HCT116 (cell line): ENCODE data around the gene TRPM8. TPM values are rescaled to one million over a fixed set of nuclear protein-coding genes. Genes with fewer than 3 reads are reported as not detected.

ENCODE experiments used
- ATAC-seq: fragments of 200-7000 bp; cut with Tn5 transposase; 2 replicates; pipeline ENCODE4 v1.9.1; 2020; ENCODE audit warnings: mild to moderate bottlenecking, moderate library complexity
- BruUV-seq: library from RNA; stranded (reverse); fragments of 400-500 nt; replicated peaks from 2 replicates; lab custom pipeline; 2021; lab: Mats Ljungman, UMichigan
- CTCF ChIA-PET: fragments of 300-600 bp; sonication (Branson Sonifier 250); formaldehyde crosslinking; loops from one replicate; lab custom pipeline; 2021; ENCODE audit warnings: antibody characterized with exemption; lab: Charles Lee
- POLR2A ChIA-PET: fragments of 300-600, 350-600 bp; sonication (Branson Sonifier 250); formaldehyde crosslinking; loops from one replicate; lab custom pipeline; 2021; ENCODE audit warnings: antibody characterized with exemption; lab: Charles Lee
- RAD21 ChIA-PET, 2 experiments: fragments of 300-600 bp; sonication (Branson Sonifier 250); formaldehyde crosslinking; loops; one replicate each; lab custom pipeline; 2023; ENCODE audit warnings: low total read pairs in 2 of 2; ENCODE audit not compliant: uncharacterized antibody in 2 of 2, unreplicated experiment in 2 of 2, low non-redundant PET in 1 of 2; lab: Charles Lee
- DNase-seq: peaks from one replicate; pipeline ENCODE4 v3.0.0-alpha.2; 2010; ENCODE audit warnings: low read depth, low spot score
- H2AFZ ChIP-seq: fragments of 200-600 bp; shearing (Covaris generic), sonication (generic); 2 replicates; pipeline ENCODE4 v1.6.1; 2017; ENCODE audit warnings: low read depth, mixed run types, mixed read lengths, antibody characterized with exemption, low read length; ENCODE audit not compliant: poor library complexity, severe bottlenecking
- H3K27ac ChIP-seq: 2 replicates; pipeline ENCODE4 v1.5.1; 2012; ENCODE audit warnings: low read depth, low read length
- H3K27me3 ChIP-seq: fragments of 200-600 bp; sonication (generic); 2 replicates; pipeline ENCODE4 v1.6.1; 2016; ENCODE audit warnings: mixed run types, low read length, mixed read lengths; ENCODE audit not compliant: insufficient read depth
- H3K36me3 ChIP-seq, 2 experiments: fragments of 200-500 bp in 1 of 2; fragments of 200-600 bp in 1 of 2; sonication (Bioruptor generic) in 1 of 2; sonication (generic) in 1 of 2; 2 replicates each; pipeline versions ENCODE4 v1.5.1 to v1.6.1; 2014 to 2016; ENCODE audit warnings: low read length in 2 of 2, inconsistent platforms in 1 of 2, mixed read lengths in 1 of 2, mixed run types in 1 of 2; ENCODE audit not compliant: insufficient read depth in 2 of 2, control insufficient read depth in 1 of 2
- H3K4me1 ChIP-seq, 2 experiments: fragments of 200-600 bp in 1 of 2; sonication (generic) in 1 of 2; 2 replicates each; pipeline versions ENCODE4 v1.5.1 to v1.6.1; 2012 to 2017; ENCODE audit warnings: low read length in 2 of 2, inconsistent platforms in 1 of 2, mild to moderate bottlenecking in 1 of 2, mixed read lengths in 1 of 2, mixed run types in 1 of 2, moderate library complexity in 1 of 2; ENCODE audit not compliant: insufficient read depth in 2 of 2, control insufficient read depth in 1 of 2
- H3K4me2 ChIP-seq: fragments of 200-600 bp; sonication (generic); 2 replicates; pipeline ENCODE4 v1.6.1; 2017; ENCODE audit warnings: mixed run types, low read length, mixed read lengths
- H3K4me3 ChIP-seq, 2 experiments: fragments of 200-600 bp in 1 of 2; sonication (generic) in 1 of 2; replicated peaks in 1 of 2; 2 replicates each; pipeline ENCODE4 v1.5.1; 2011 to 2016; ENCODE audit warnings: low read length in 2 of 2, control low read depth in 1 of 2, low read depth in 1 of 2, mild to moderate bottlenecking in 1 of 2, mixed read lengths in 1 of 2, mixed run types in 1 of 2
- H3K79me2 ChIP-seq: fragments of 200-600 bp; sonication (generic); 2 replicates; pipeline ENCODE4 v1.6.1; 2017; ENCODE audit warnings: mild to moderate bottlenecking, mixed run types, low read length, moderate library complexity, mixed read lengths; ENCODE audit not compliant: insufficient read depth
- H3K9ac ChIP-seq: fragments of 200-600 bp; sonication (generic); 2 replicates; pipeline ENCODE4 v1.6.1; 2016; ENCODE audit warnings: low read length, mixed read lengths
- H3K9me2 ChIP-seq: fragments of 200-600 bp; sonication (generic), shearing (Covaris generic); 2 replicates; pipeline ENCODE4 v1.6.1; 2017; ENCODE audit warnings: mixed run types, mild to moderate bottlenecking, moderate library complexity; ENCODE audit not compliant: insufficient read depth
- H3K9me3 ChIP-seq, 2 experiments: fragments of 200-500 bp in 1 of 2; fragments of 200-600 bp in 1 of 2; sonication (Bioruptor generic) in 1 of 2; sonication (generic) in 1 of 2; 2 replicates each; pipeline ENCODE4 v1.6.1; 2014 to 2017; ENCODE audit warnings: low read length in 2 of 2, mixed read lengths in 2 of 2, inconsistent platforms in 1 of 2, low read depth in 1 of 2, mild to moderate bottlenecking in 1 of 2, mixed run types in 1 of 2, moderate library complexity in 1 of 2; ENCODE audit not compliant: control insufficient read depth in 1 of 2, insufficient read depth in 1 of 2
- H4K20me1 ChIP-seq: fragments of 200-600 bp; sonication (generic), shearing (Covaris generic); 2 replicates; pipeline ENCODE4 v1.6.1; 2017; ENCODE audit warnings: mixed run types, mild to moderate bottlenecking, moderate library complexity; ENCODE audit not compliant: insufficient read depth
- CEBPB ChIP-seq: IDR thresholded peaks from 2 replicates; pipeline ENCODE4 v1.6.1; 2012; ENCODE audit warnings: low read depth
- EGR1 ChIP-seq: IDR thresholded peaks from 2 replicates; pipeline ENCODE4 v1.6.1; 2012; ENCODE audit warnings: low read depth
- SP1 ChIP-seq: IDR thresholded peaks from 2 replicates; pipeline ENCODE4 v1.6.1; 2012; ENCODE audit warnings: low read depth
- TCF7L2 ChIP-seq: IDR thresholded peaks from 2 replicates; pipeline ENCODE4 v1.7.0; 2011; ENCODE audit warnings: borderline replicate concordance, inconsistent platforms; ENCODE audit not compliant: insufficient read depth, insufficient read length; ENCODE audit errors: extremely low read depth
- ZFX ChIP-seq: fragments of 450-650 bp; IDR thresholded peaks from 2 replicates; pipeline ENCODE4 v1.6.1; 2017
- intact Hi-C: fragments of 100-400 bp; cut with micrococcal nuclease; formaldehyde crosslinking; loops from 2 replicates; pipeline ENCODE4 v1.10.0; 2022
- total RNA-seq: library from RNA; stranded (reverse); gene quantifications from one replicate; pipeline ENCODE4 v1.2.1, GENCODE V29; 2021; ENCODE audit not compliant: unreplicated experiment
- TF ChIP-seq, protein P1 (sequence below): IDR thresholded peaks from 2 replicates; pipeline ENCODE4 v1.6.1; 2012; ENCODE audit warnings: low read depth
- TF ChIP-seq, protein P2 (sequence below): IDR thresholded peaks from 2 replicates; pipeline ENCODE4 v1.6.1; 2012

The TRPM8 gene
- total RNA-seq, 1 experiment from 2014 or later = 0.39 TPM

DNA sequence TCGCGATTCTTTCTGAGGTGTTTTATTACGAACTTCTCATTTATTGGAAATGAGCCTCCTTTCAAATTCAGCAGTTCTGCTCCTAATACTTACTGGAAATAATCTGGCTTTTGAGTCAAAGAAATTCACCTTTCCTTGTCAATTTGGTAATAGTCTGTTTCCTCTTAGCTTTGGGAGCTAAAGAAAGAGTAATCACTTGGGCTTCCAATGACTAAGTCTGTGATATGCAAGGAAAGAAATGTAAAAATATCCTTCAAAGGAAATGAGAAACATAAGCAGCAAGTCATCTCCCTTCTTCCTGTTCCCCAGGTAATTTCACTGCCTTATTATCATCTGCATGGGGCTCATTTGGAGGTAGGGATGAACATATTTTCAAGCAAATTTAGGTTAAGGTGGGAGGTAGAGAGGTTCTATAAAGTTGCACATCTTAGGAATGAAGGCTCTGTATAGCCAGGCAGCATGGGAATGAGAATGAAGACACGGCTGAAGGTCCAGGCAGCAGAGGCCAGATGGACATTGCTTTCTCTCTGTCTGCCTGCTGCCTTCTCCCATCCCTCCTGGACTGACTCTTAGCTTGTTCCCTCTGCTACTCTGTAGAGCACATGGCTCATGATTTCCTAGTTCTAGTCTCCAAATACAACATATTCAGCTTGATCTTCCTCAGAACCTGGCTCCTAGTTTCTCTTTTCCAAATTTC, 134.3 kb downstream of the TRPM8 start:
- no peak for DNase-seq
- RAD21 ChIA-PET = no interaction called here
- H2AFZ ChIP-seq = no peak overlapping the region

More for the DNA sequence above, 134.3 kb downstream of the TRPM8 start:
- no peaks in the 10 kb centered on the region for H3K9me3 ChIP-seq
- no peaks in the 10 kb centered on the region for H3K9me2 ChIP-seq
- H3K27me3 ChIP-seq = no peaks in the 10 kb centered on the region
- ChIA-PET CTCF (no interaction called here), POLR2A (no interaction called here)
- no peak overlapping the region for H3K4me2 ChIP-seq
- no peak for ATAC-seq
- intact Hi-C loops = no loop called here
- no peak overlapping the region for H3K4me3 ChIP-seq
- no peaks in the 10 kb centered on the region for H3K79me2 ChIP-seq
- H3K36me3 ChIP-seq = no peaks in the 10 kb centered on the region
- TF ChIP-seq, protein P1, sequence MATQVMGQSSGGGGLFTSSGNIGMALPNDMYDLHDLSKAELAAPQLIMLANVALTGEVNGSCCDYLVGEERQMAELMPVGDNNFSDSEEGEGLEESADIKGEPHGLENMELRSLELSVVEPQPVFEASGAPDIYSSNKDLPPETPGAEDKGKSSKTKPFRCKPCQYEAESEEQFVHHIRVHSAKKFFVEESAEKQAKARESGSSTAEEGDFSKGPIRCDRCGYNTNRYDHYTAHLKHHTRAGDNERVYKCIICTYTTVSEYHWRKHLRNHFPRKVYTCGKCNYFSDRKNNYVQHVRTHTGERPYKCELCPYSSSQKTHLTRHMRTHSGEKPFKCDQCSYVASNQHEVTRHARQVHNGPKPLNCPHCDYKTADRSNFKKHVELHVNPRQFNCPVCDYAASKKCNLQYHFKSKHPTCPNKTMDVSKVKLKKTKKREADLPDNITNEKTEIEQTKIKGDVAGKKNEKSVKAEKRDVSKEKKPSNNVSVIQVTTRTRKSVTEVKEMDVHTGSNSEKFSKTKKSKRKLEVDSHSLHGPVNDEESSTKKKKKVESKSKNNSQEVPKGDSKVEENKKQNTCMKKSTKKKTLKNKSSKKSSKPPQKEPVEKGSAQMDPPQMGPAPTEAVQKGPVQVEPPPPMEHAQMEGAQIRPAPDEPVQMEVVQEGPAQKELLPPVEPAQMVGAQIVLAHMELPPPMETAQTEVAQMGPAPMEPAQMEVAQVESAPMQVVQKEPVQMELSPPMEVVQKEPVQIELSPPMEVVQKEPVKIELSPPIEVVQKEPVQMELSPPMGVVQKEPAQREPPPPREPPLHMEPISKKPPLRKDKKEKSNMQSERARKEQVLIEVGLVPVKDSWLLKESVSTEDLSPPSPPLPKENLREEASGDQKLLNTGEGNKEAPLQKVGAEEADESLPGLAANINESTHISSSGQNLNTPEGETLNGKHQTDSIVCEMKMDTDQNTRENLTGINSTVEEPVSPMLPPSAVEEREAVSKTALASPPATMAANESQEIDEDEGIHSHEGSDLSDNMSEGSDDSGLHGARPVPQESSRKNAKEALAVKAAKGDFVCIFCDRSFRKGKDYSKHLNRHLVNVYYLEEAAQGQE = no peak
- TF ChIP-seq EGR1 (no peak), TCF7L2 (no peak), ZFX (no peak), SP1 (no peak), CEBPB (no peak)
- TF ChIP-seq, protein P2, sequence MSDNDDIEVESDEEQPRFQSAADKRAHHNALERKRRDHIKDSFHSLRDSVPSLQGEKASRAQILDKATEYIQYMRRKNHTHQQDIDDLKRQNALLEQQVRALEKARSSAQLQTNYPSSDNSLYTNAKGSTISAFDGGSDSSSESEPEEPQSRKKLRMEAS = no peak
- H3K4me1 ChIP-seq = no peaks in the 10 kb centered on the region
- H3K27ac ChIP-seq = no peak overlapping the region
- H3K9ac ChIP-seq = no peak overlapping the region
- no peaks in the 10 kb centered on the region for H4K20me1 ChIP-seq
- no TSS peak for BruUV-seq
